NCI-H1092 (cell line): ENCODE measurements around the gene SRSF8.

Experiments used
- DNase-seq: peaks from one replicate; lab custom pipeline; 2025; lab: John Stamatoyannopoulos, UW

SRSF8 gene

DNA sequence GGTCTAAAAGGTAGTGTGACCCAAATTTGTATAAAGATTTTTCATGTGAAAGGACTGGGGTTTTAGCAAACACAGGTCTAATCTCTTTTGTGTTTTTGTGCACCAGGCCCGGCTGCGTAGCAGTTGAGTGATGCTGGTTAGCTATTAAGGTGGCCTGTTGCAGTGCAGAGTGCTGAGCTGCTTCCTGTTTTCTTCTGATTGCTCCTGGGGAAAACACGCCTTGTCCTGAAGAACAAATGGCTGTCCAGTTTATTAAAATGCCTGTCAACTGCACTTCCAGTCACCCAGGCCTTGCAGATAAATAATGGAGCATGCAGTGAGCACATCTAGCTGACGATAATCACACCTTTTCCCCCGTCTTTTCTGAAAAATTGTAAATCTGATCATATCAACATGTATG lies 1.8 kb downstream of the SRSF8 start:
- DNase-seq = peak; percentile 66

DNA sequence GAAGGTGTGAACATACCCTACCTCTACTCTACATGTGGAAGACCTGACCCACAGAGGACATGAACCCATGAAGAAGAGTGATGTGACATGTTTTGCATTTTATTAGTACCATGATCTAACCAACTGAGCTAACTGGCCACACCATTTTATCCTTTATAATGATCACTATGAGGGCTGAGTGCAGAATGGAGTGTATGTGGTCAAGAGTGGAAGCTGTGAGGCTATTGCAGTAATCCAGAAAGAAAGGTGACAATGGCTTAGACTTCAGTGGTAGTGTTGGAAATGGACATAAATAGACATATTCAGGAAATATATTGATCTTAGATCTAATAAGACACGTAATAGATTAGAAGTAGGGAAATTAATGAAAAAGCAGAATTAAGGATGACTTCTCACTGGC lies 3.8 kb downstream of the SRSF8 start:
- DNase-seq = no peak

DNA sequence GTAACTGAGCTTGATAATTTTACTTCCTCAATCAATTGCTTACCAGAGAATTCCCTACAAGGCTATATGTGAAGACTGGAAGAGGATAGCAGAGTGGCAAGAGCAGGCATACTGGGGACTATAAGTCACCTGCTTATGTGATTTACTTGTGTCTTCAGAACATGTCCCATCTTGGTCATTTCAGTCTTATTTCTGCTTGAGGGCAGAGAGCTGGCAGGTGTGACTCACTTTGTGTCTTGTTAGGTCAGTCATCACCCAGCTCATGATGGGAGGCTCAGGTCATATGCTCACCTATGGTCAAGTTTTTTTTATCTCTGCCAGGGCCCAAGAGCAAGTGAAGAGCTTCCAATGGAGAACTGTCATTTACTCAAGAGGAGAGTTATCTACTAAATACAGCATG lies 6.2 kb downstream of the SRSF8 start:
- no peak for DNase-seq

DNA sequence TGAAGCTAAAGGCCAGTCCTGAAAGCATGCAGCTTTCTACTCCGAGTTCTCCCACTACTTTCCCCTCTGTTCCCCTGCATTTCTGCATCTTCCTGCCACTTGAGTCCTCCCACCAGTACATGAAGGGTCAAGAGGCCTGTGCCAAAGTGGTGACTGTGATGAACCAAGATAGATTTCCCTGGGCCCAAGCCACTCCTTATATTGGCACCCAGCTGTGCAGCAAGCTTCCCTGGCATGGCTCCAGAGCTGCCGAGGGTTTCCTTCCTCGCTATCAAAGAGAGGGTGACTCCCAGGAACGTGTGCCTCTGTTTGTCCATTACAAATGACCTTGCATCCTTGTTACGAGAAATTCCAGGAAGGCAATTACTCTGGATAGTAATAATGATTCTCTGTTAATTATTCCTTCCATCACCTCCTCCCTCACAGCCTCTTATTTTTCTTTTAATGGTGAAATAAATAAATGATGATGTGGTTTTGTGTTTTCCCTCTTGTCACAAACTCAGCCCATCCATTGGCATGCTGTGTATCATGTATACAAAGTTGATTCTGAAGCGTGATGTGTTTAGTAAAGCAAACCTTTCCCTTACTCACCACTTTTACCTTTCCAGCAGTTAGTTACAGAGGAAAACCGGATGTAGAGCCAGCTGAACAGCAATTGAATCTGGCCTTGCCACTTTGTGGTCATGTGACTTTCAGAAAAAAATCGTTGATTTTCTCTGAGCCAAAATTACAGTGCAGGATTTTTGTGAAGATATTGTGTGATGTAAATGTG lies 8.3 kb downstream of the SRSF8 start:
- DNase-seq = peak; percentile 20

DNA sequence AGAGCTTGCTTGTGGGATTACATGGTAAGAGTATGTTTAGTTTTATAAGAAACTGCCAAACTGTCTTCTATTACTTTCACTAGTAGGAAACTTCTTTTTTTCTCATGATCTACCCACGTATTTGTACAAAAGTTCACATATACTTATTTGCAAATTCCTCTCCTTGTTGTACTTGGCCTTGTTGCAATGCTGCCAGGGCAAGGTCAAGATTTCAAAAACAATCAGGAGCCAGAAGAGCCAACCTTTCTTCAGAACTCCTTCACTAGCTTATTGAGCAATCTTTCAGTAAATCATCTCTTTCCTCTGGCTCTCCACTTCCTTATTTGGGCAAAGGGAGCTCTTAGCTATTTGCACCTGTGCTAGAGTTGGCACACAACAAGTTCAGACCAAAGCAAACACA lies 9.7 kb downstream of the SRSF8 start:
- no peak for DNase-seq

DNA sequence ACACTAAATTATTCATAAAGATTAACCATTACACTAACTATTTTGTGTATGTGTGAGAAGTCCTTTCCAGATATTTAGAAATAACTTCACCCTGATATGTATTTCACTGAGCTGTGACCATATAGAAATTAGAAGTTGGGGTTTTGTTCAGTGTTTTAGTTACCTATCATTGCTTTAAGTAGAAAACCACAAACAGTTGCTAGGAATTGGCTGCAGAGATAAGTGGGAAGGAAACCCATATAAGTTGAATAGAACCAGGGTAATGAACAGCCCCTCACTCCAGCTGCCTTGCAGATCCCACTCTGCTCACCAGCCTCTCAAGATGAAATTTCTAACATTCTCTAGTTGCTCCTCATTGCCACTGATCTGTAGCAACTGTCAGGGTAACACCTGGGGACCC lies 10.3 kb downstream of the SRSF8 start:
- no peak for DNase-seq

DNA sequence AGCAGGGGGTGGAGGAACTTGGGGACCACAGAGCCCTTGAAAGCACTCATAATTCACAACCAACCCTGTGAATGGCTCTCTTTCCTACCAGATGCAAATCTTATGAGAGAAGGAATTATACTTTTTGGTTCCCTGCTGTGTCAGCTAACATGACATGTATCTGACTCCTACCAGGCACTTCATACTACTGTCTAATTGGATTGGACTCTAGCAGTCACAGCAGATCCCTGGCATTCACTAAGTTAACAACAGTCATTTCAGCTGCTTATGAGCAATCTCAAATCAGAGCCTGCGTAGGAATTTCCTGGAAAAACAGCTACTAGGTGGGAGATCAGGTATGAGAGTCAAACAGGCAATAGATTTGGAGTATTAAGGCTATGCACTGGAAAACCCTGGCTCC lies 11.8 kb downstream of the SRSF8 start:
- DNase-seq = no peak

DNA sequence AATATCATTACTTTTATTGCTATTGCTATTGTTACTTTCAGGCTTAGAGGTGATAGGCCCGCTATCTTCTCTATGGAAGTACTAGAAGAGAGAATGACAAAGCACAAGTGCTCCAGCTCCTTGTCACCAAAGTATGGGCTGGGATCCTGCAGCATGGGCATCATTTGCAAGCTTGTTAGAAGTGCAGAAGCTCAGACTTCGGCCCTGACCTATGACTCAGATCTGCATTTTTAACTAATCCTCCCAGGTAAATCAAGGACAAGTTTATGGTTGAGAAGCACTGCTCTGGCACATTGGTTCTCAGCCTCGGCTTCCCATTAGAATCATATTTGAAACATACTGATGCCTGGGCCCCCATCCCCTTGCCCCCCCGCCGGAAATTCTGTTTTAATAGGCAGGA lies 14.3 kb downstream of the SRSF8 start:
- no peak for DNase-seq

DNA sequence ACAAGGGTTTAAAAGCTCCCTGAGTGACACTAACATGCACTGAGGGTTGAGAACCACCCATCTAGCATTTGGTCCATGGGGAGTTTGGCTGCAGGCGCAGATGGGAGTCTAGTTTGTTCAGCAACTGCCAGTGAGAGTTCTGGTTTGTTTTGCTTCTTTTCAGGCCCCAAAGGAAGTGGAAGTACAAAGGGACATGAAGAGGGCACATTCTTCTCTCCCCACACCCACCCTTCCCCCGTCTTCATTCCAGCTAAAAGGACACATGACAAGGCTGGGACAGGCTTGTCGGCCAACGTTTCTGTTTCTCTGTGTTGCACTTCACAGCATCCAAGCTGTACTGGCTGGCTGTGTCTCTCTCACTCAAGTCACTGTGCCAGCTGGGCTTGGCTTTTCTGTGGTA lies 14.7 kb downstream of the SRSF8 start:
- DNase-seq = no peak

DNA sequence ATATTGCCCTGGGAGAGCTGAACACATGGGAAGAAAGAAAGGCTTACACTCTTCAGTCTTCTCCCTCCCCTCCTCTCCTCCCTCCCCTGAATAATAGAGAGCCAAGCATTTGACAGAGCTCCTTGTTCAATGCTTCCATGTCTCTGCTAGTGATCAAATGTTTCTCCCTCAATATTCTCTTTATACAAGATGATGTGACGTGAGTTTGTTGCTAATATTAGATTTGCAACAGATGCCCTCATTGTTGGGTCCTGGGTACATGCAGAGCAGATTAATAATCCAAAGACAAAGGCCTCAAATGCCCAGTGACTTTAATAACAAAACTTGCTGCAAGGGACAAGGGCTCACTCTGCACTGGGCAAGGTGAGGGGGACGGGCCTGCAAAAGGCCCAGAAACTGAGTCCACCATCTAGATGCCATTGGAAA lies 15.9 kb downstream of the SRSF8 start:
- no peak for DNase-seq

DNA sequence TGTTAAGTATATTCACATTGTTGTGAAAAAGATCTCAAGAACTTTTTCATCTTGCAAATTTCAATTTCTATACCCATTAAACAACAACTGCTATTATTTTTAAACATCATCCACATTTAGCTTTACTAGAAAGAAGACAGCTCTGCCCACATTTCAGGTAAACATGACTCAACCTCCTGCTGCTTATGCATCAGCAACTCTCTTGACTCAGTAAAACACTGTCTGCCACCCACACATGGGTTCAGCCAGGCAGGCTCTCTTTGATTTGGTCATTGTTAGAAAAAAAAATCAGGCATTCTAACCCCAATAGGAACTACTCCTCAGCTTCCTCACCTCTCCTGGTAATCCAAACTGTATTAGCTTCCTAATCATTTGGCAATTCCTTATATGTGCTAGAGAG lies 17.8 kb downstream of the SRSF8 start:
- DNase-seq = no peak

DNA sequence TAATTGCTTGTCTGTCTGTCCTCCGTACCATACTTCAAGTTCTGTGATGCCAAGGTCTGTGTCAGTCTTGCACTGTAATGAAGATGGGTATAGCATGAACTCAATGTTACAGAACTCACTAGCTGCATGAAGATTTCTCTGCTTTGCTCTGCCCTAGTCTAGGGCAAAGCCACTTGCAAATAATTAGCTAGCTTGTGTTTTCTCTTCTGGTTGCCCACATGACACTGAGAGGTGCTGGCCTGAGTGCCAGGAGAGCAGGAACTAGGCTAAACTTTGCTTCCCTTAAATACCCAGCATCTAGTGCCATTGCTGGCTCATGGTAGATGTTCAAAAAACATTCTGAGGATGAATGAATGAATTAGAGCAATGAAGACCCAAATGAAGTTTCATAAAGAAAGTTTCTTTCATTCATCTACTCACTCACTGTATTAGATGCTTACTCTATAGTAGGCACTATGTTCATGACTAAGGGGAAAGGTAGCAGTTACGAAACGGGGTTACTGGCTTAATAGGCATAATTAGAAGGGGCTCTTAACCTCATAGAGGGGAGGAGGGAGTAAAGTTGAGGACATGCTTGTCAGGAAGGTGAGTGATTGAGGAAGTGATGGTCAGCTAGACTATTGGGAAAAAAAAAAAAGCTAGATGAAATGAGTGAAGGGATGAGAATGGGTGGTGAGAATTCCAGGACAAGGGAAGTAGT lies 18.5 kb downstream of the SRSF8 start:
- no peak for DNase-seq

DNA sequence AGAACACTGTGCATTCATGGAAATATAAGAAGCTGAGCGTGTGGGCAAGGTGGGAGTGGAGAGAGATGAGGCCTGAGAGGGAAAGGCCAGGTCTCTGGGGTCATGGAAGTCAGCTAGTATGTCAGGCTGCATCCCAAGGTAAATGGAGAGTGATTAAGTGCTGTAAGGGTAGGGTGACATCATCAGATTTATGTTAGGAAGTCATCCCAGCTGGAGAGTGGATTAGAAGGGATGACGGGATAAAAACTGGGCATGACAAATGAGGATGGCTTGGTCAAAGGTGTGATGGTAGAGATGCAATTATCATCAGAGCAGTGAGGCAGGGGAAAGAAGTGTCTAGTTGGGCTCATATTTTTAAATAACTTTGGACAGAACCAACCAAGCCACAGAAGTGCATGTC lies 19.4 kb downstream of the SRSF8 start:
- no peak for DNase-seq

DNA sequence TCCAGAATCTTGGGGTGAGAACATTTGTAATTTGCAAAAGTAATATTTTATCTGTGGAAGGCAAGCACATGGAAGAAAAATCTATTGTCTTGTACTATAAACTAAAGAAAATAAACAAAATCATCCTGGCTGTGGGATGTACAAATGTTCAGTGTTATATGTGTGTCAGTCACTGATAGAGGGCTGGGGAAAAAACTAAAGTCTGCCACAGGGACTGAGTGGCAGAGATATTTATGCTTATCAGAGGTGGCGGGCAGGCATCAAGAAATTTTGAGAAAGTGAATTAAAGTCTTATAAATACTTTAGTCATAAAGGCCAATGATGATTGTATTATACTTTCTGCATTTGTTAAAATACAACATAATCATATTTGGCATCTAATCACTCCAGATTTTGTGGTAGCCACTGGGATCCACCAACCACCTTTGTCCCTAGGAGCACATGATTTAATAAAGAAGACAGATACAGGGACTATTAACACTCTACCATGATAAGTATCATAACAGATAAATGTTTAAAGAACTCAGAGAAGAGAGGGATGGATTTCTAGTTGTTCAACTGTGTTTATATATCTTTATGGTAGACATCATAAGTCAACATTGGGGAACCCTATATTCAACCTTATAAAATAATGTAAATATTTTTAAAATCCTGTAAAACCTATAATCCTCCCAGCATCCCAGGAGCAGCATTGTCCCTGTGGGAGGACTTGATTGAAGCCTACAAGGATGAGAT lies 20.3 kb downstream of the SRSF8 start:
- no peak for DNase-seq

DNA sequence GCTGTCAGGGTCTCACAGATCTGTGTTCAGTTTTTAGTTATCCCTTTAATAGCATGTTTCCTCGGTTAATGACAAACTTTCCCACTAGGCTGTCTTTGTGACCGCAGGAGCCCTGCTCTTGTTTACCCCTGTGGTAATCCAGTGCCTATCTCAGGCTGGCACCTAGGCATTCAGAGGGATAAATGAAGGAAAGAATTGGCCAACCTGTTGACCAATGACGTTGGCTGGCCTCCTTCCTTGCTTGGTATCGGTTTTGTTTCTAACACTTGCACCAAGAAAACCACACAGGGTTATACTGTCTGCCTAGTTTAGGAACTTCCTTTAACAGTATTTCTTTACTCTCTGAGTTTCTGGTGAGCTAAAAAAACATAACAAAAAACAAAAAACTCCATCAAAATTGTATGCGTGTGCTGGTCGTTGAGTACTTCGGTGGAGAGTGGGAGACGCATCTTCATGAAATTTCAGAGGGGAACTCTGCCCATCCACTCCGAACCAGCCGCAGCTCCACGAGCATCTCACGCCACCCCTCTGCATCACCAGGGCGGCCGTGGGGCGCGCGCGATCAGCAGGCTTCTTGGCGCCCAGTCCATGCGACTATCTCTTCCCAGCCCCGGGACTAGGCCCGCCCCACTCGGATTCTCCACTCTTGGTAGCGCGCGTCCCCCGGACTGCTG lies 22.4 kb downstream of the SRSF8 start:
- DNase-seq = no peak

DNA sequence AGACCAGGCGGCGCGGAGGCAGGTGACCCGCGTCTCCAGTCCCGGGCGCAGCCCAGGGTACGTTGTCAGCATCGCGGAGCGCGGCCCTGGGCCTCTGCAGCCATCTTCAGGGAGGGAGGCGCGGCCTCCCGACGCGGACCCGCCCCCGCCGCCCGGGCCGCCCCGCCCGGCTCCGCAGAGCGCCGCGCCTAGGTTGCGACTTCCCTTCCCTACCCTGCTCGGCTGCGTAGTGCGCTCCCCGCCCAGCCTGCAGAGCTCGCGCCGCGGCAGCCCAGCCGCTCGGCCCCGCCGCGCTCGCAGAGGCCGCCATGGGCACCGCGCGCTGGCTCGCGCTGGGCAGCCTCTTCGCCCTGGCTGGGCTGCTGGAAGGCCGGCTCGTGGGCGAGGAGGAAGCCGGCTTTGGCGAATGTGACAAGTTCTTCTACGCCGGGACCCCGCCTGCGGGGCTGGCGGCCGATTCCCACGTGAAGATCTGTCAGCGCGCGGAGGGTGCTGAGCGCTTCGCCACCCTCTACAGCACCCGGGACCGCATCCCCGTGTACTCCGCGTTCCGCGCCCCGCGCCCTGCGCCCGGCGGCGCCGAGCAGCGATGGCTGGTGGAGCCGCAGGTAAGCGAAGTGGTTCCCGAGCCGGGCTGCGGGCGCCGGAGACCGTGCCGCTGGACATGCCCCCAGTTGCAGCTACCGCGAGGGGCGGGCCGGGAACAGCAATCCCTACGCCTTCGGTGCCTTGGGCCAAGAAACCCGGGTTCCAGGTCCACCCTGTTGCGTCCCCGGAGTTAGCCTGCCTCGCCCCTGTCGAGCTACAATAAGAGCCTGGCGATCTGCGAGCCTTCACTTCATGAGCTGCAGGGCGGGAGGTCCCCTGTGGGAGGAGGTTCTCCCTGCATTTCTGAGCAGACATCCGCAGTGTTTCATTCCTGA lies 23.2 kb downstream of the SRSF8 start, which contains the start of gene ENDOD1:
TSS of gene ENDOD1 (plus strand) at position 227 of the 923 bp plus-strand sequence. CDS start at position 309, 82 bp downstream.
- DNase-seq = peak; percentile 75

DNA sequence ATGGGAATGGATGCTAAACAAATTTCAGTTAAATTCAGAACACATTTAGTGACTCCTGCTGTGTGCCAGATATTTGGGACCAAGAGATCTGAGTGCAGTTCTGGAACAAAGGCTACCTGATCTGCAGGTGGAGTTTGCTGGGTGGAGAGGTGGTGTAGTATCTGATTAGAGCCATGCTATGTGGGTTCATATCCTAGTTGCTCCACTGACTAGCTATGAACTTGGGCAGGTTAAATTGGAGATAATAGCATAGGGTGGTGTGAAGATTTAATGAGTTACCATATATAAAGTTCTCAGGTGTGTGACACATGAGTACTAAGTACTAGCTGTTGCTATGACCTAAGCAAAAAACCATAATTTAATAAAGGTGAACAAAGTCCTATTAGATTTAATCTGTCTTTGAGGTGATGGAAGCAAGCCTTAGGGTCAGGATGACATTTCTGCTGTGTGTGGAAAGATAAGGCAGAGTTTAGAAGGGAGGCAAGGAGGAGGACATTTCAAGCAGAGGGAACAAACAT lies 25.0 kb downstream of the SRSF8 start:
- no peak for DNase-seq

DNA sequence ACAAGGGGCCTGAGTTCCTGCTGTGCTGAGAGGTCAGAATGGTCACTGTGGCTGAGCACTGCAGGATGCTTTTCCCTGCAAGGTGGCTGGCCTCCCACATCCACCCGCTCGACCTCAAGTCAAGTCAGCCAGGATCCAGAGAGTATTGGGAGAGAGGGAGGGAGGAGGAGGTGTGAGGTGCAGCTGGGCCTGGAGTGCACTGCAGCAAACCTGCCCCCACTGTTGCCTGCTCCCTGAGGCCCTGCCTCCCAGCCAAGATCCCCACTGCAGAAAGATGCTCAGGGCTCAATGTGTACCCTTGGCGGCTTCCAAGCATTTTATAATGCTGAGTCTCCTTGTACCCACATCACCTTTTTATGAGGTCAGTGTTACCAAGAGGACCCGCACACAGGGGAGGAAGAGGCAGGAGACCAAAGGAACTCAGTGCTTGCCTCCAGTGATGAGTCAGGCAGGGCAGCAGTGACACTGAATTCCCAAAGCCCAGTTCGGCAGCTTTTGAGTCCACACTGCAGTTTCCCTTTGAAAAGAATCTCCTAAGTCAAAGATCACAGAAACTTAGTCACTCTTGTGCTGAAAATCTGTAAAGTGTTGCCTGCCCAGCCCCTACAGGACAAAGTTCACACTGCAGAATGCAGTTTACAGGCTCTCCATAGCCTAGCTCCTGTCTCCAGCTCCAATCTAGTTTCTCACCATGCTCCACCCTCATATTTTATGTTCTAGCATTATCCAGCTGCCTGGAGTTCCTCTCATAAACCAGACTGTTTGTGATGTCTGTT lies 26.0 kb downstream of the SRSF8 start:
- DNase-seq = no peak

DNA sequence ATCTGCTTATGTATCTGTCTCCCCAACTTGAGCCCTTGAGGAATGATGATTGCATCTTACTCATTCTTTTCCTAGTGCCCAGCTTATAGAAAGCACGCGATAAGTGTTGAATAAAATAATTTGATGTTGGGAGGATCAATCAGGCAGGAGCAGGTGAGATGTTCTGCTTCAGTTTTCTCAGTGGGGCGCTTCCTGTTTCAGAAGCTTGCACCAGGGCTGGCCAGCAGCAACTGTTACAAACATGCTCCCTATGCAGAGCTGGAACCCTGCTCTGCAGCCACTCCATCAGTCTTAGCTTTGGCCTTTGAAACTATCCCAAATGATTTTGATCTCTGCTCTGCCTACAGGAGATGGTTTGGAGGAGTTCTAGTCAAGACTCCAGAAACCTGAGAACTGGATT lies 26.8 kb downstream of the SRSF8 start:
- no peak for DNase-seq
